AG04450 (cell line): ENCODE data around the gene PTPRD. TPM values are rescaled to one million over a fixed set of nuclear protein-coding genes. Genes with fewer than 3 reads are reported as not detected.

Source experiments
- CTCF ChIA-PET: fragments of 300-600, 350-600 bp; formaldehyde crosslinking; extraction: SDS; loops from one replicate; lab custom pipeline; 2022; ENCODE audit warnings: antibody characterized with exemption, inconsistent platforms; lab: Charles Lee
- POLR2A ChIA-PET: fragments of 350-600 bp; formaldehyde crosslinking; extraction: SDS; loops from one replicate; lab custom pipeline; 2021; ENCODE audit warnings: antibody characterized with exemption, inconsistent platforms; lab: Yijun Ruan, JAX
- DNase-seq: peaks from one replicate; pipeline ENCODE4 v3.0.0-alpha.2; 2011; ENCODE audit warnings: low read depth, low spot score
- H3K27ac ChIP-seq: one replicate; pipeline ENCODE4 v1.5.1; 2012; ENCODE audit warnings: low read depth, low read length, control low read depth
- H3K27me3 ChIP-seq: one replicate; pipeline ENCODE4 v1.6.0; 2012; ENCODE audit warnings: low read length; ENCODE audit not compliant: control insufficient read depth, insufficient read depth
- H3K4me3 ChIP-seq: 2 replicates; pipeline ENCODE4 v1.5.1; 2011; ENCODE audit warnings: mild to moderate bottlenecking, low read depth, low read length, control low read depth
- H3K9me3 ChIP-seq: 2 replicates; pipeline ENCODE4 v1.5.1; 2012; ENCODE audit warnings: low read length; ENCODE audit not compliant: control insufficient read depth, insufficient read depth
- CTCF ChIP-seq: IDR thresholded peaks from 2 replicates; pipeline ENCODE4 v1.5.1; 2011; ENCODE audit warnings: low read depth, low read length, control low read depth, inconsistent platforms
- polyA plus RNA-seq: library from polyadenylated mRNA; depleted of rRNA; stranded (reverse); fragments of >200 nt; gene quantifications from 2 replicates; pipeline ENCODE4 v1.2.3, GENCODE V29; 2011

The PTPRD gene
- polyA plus RNA-seq, 1 experiment: 0.19 TPM

- H3K27me3 ChIP-seq: no peaks in the 10 kb centered on the region
- DNase-seq: no peak
- ChIA-PET POLR2A (no interaction called here), CTCF (no interaction called here)
- no peak overlapping the region for H3K27ac ChIP-seq
- H3K4me3 ChIP-seq: no peak overlapping the region
- no peak for TF ChIP-seq CTCF
- H3K9me3 ChIP-seq: no peaks in the 10 kb centered on the region; the same call in 1 of the 2 replicates
Measured at GRCh38 chr9:9173264-9173663, 1439.5 kb downstream of the PTPRD start.

GRCh38 chr9:9170439-9171134 is 1442.2 kb downstream of the PTPRD start:
- POLR2A ChIA-PET: no interaction called here
- Histone ChIP-seq H3K27ac (no peak overlapping the region), H3K9me3 (no peaks in the 10 kb centered on the region), H3K4me3 (no peak overlapping the region), H3K27me3 (no peaks in the 10 kb centered on the region)
- no peak for DNase-seq
- CTCF ChIA-PET: no interaction called here
- TF ChIP-seq CTCF: no peak

GRCh38 chr9:9142001-9142400 is 1470.8 kb downstream of the PTPRD start:
- DNase-seq: no peak
- ChIA-PET CTCF (no interaction called here), POLR2A (no interaction called here)
- H3K27me3 ChIP-seq: no peaks in the 10 kb centered on the region
- H3K27ac ChIP-seq: no peak overlapping the region
- TF ChIP-seq CTCF: no peak
- H3K9me3 ChIP-seq: peaks cover 7% of the 10 kb centered on the region
- H3K4me3 ChIP-seq: no peak overlapping the region

GRCh38 chr9:9133526-9133925 is 1479.3 kb downstream of the PTPRD start:
- Histone ChIP-seq H3K9me3 (no peaks in the 10 kb centered on the region; the same call in 1 of the 2 replicates), H3K27ac (no peak overlapping the region), H3K27me3 (no peaks in the 10 kb centered on the region), H3K4me3 (no peak overlapping the region)
- no peak for DNase-seq
- TF ChIP-seq CTCF: no peak
- CTCF ChIA-PET: no interaction called here
- POLR2A ChIA-PET: no interaction called here

- no peak for TF ChIP-seq CTCF
- ChIA-PET CTCF (no interaction called here), POLR2A (no interaction called here)
- H3K27me3 ChIP-seq: no peaks in the 10 kb centered on the region
- H3K4me3 ChIP-seq: no peak overlapping the region
- DNase-seq: no peak
- H3K27ac ChIP-seq: no peak overlapping the region
- H3K9me3 ChIP-seq: peaks cover 3% of the 10 kb centered on the region; the same call in 1 of the 2 replicates
Measured at GRCh38 chr9:9124616-9125015, 1488.2 kb downstream of the PTPRD start.
